ENCODE data around the gene CCDC57.

- TF ChIP-seq, protein P1, sequence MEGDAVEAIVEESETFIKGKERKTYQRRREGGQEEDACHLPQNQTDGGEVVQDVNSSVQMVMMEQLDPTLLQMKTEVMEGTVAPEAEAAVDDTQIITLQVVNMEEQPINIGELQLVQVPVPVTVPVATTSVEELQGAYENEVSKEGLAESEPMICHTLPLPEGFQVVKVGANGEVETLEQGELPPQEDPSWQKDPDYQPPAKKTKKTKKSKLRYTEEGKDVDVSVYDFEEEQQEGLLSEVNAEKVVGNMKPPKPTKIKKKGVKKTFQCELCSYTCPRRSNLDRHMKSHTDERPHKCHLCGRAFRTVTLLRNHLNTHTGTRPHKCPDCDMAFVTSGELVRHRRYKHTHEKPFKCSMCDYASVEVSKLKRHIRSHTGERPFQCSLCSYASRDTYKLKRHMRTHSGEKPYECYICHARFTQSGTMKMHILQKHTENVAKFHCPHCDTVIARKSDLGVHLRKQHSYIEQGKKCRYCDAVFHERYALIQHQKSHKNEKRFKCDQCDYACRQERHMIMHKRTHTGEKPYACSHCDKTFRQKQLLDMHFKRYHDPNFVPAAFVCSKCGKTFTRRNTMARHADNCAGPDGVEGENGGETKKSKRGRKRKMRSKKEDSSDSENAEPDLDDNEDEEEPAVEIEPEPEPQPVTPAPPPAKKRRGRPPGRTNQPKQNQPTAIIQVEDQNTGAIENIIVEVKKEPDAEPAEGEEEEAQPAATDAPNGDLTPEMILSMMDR (IDR thresholded peaks at IDR 0.05) = no peak
- TF ChIP-seq POLR2A (IDR thresholded peaks at IDR 0.05) = no peak
Measured at GRCh38 chr17:82217120-82217529, 4.5 kb upstream of the CCDC57 start.

All from stomach (tissue), 4 donors.